ENCODE data around the gene CLIC5. TPM values are rescaled to one million over a fixed set of nuclear protein-coding genes. Genes with fewer than 3 reads are reported as not detected.
"Not testable (repeated sequence)": the region's sequence is repeated elsewhere in the genome, so short reads cannot be mapped to it uniquely, and the experiment has no call there.

The CLIC5 gene
- total and polyA plus RNA-seq, 2 of the 8 experiments (the other 6 are each of a cell fraction or from before 2014, with no cell fraction given), result 0.12 to 0.15 TPM

DNA sequence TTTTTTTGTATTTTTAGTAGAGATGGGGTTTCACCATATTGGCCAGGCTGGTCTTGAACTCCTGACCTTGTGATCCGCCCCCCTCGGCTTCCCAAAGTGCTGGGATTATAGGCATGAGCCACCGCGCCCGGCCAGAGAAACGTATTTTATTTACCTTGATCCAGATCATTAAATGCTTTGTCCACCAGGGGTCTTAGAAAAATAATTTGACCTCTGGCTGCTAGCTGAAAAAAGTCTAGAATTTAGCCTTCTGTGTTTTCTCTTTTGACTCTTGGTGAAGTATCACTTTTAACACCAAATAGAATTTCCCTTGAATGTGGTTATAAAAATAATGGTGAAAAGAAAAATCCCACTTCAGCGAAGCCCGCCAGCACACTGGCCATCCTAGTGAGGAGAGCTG, 89.2 kb downstream of the CLIC5 start:
- H3K23me2 ChIP-seq (ENCODE audit: low read depth, low read length); H3K9me3 ChIP-seq (ENCODE audit: insufficient read depth in 2 of 2, low read depth in 1 of 2, low read length in 1 of 2); H3K4me2 ChIP-seq (ENCODE audit: insufficient read depth in 1 of 2, low read depth in 2 of 2, low read length in 2 of 2); H2BK12ac ChIP-seq (ENCODE audit: low read depth, low read length); H3K79me1 ChIP-seq (ENCODE audit: low read depth, low read length); H4K8ac ChIP-seq (ENCODE audit: extremely low read depth, insufficient read depth, low read length); H3K27ac ChIP-seq (ENCODE audit: low read depth, low read length); FAIRE-seq; DNase-seq (ENCODE audit: low read depth in 1 of 2, low spot score in 2 of 2); H2AFZ ChIP-seq (ENCODE audit: low read length); H3K23ac ChIP-seq (ENCODE audit: insufficient read length); H2BK120ac ChIP-seq (replicated peaks; ENCODE audit: low read depth, low read length); H4K91ac ChIP-seq (replicated peaks; ENCODE audit: insufficient read length, low read length); H2AK5ac ChIP-seq (ENCODE audit: low read depth, low read length); H3K4ac ChIP-seq (replicated peaks; ENCODE audit: insufficient read length, low read depth, low read length); H3K14ac ChIP-seq (ENCODE audit: insufficient read length); H3K36me3 ChIP-seq (ENCODE audit: control insufficient read depth in 2 of 4, insufficient read depth in 4 of 4, low read length in 3 of 4); H2BK5ac ChIP-seq (ENCODE audit: low read depth, low read length); H3K27me3 ChIP-seq (replicated peaks in 1 of 4; ENCODE audit: control insufficient read depth in 3 of 4, extremely low read depth in 1 of 4, insufficient read depth in 3 of 4, low read length in 3 of 4); H4K5ac ChIP-seq (ENCODE audit: insufficient read length, low read depth, low read length); H3K4me3 ChIP-seq (ENCODE audit: extremely low read depth in 1 of 4, insufficient read depth in 2 of 4, low read depth in 3 of 4, low read length in 4 of 4); H4K20me1 ChIP-seq (replicated peaks in 1 of 2; ENCODE audit: control insufficient read depth in 1 of 2, insufficient read depth in 2 of 2, low read length in 2 of 2); H3K18ac ChIP-seq (ENCODE audit: extremely low read depth, low read length); H3K79me2 ChIP-seq (ENCODE audit: control insufficient read depth in 1 of 2, insufficient read depth in 2 of 2, low read length in 2 of 2); H2BK20ac ChIP-seq (ENCODE audit: low read length); H2BK15ac ChIP-seq (ENCODE audit: low read length); H3K56ac ChIP-seq (replicated peaks; ENCODE audit: insufficient read length, low read depth, low read length); H3K9ac ChIP-seq (replicated peaks in 1 of 4; ENCODE audit: extremely low read depth in 1 of 4, low read depth in 3 of 4, low read length in 3 of 4): not testable (repeated sequence)
- CTCF ChIA-PET (ENCODE audit: partially characterized antibody), result interaction anchor here (0.7 to 2.1 kb wide), 10 partner anchors 11 to 509 kb away, joined by 3 to 6 read pairs (median 3); no protein-coding TSS in a partner anchor
- 88% methylated on average over 8 of the region's 8 CpGs; no CpG with 5 or more reads in 1 of the 2 experiments for WGBS, 2 experiments (ENCODE audit: extremely low coverage in 1 of 2, insufficient coverage in 1 of 2, insufficient read length in 1 of 2, insufficient replicate concordance in 2 of 2, low coverage in 1 of 2, low lambda C conversion rate in 2 of 2, missing lambda C conversion rate in 1 of 2)
- POLR2A ChIA-PET (ENCODE audit: partially characterized antibody), result interaction anchor here (0.6 kb wide), 1 partner anchor 1287 kb away, joined by 3 read pairs; no protein-coding TSS in a partner anchor
- H3K4me1 ChIP-seq (replicated peaks in 1 of 4; ENCODE audit: control insufficient read depth in 3 of 4, insufficient read depth in 4 of 4, low read length in 3 of 4), result peaks cover 10 to 23% (median 15%) of the 10 kb centered on the region in 4 experiments

Measured in H1 (cell line).